ENCODE data around the gene EPHB6.

DNA sequence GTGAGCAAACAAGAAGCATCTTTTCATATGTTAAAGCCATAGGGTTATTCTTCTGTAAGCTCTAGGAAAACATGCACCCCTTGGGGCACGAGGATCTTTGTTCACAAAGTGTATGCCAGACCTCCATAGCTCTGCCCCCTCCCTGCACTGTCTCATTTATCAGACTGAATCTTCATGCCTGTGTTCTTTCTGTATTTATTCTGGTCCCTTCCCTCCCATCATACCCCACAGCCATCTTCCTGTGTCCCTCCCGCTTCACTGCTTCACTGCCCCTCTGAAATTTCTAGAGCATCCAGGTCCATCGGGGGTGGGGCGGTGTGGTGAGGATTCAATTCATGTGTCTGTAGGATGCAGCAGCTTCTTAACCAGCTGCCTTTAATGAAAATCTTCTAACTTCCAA lies 7.5 kb downstream of the EPHB6 start:
- TF ChIP-seq, protein P1, sequence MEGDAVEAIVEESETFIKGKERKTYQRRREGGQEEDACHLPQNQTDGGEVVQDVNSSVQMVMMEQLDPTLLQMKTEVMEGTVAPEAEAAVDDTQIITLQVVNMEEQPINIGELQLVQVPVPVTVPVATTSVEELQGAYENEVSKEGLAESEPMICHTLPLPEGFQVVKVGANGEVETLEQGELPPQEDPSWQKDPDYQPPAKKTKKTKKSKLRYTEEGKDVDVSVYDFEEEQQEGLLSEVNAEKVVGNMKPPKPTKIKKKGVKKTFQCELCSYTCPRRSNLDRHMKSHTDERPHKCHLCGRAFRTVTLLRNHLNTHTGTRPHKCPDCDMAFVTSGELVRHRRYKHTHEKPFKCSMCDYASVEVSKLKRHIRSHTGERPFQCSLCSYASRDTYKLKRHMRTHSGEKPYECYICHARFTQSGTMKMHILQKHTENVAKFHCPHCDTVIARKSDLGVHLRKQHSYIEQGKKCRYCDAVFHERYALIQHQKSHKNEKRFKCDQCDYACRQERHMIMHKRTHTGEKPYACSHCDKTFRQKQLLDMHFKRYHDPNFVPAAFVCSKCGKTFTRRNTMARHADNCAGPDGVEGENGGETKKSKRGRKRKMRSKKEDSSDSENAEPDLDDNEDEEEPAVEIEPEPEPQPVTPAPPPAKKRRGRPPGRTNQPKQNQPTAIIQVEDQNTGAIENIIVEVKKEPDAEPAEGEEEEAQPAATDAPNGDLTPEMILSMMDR (conservative IDR thresholded peaks at IDR 0.05), result no peak
- TF ChIP-seq EZH2 (IDR thresholded peaks at IDR 0.05; ENCODE audit: low read depth), result no peak

Measured in PC-9 (cell line).